K562 (cell line): ENCODE results near the gene NINL. TPM values are rescaled to one million over a fixed set of nuclear protein-coding genes. Genes with fewer than 3 reads are reported as not detected.

Experiments used
- ATAC-seq: fragments of 200-7000 bp; cut with Tn5 transposase; 3 replicates; pipeline ENCODE4 v1.9.1; 2020; ENCODE audit warnings: moderate library complexity
- BruUV-seq: library from RNA; stranded (reverse); fragments of 400-500 nt; replicated peaks from 2 replicates; lab custom pipeline; 2021; lab: Mats Ljungman, UMichigan
- CTCF ChIA-PET: fragments of 300-600 bp; formaldehyde crosslinking; extraction: SDS; loops from one replicate; lab custom pipeline; 2021; ENCODE audit warnings: low intra/inter-chr PET ratio; lab: Yijun Ruan, JAX
- POLR2A ChIA-PET: fragments of 300-600, 350-650 bp; sonication (Branson Sonifier 250); formaldehyde crosslinking; extraction: SDS; loops from one replicate; lab custom pipeline; 2021; ENCODE audit warnings: antibody characterized with exemption, inconsistent platforms; lab: Yijun Ruan, JAX
- DNase-seq, 4 experiments: peaks; one replicate each; pipeline versions ENCODE4 v3.0.0 to v3.0.0-alpha.2; 2011 to 2018; ENCODE audit warnings: low spot score in 3 of 4, mixed read lengths in 3 of 4; ENCODE audit errors: extremely low read depth in 1 of 4
- FAIRE-seq: peaks from 2 replicates; lab custom pipeline; 2011; peaks lifted over from hg19 to GRCh38; lab: Jason Lieb, UNC
- H2AFZ ChIP-seq: 2 replicates; pipeline ENCODE4 v1.6.0; 2011; ENCODE audit warnings: low read depth, low read length, control low read depth, inconsistent platforms
- H3K27ac ChIP-seq: fragments of 200-600 bp; 3 replicates; pipeline ENCODE4 v1.8.0; 2011; ENCODE audit warnings: low read depth, mild to moderate bottlenecking, control low read depth, inconsistent platforms, low read length, moderate library complexity, mixed read lengths; ENCODE audit errors: extremely low read depth
- H3K27me3 ChIP-seq, 2 experiments: fragments of 300-600 bp in 1 of 2; 2 replicates in 1 of 2; 3 replicates in 1 of 2; pipeline versions ENCODE4 v1.6.0 to v1.8.0; 2011; ENCODE audit warnings: inconsistent platforms in 2 of 2, low read length in 2 of 2, mild to moderate bottlenecking in 1 of 2, mixed read lengths in 1 of 2, moderate library complexity in 1 of 2; ENCODE audit not compliant: control insufficient read depth in 2 of 2, insufficient read depth in 2 of 2
- H3K36me3 ChIP-seq: fragments of 300-600 bp; 3 replicates; pipeline ENCODE4 v1.8.0; 2011; ENCODE audit warnings: mild to moderate bottlenecking, low read length, inconsistent platforms; ENCODE audit not compliant: control insufficient read depth, insufficient read depth
- H3K4me1 ChIP-seq, 2 experiments: fragments of 200-600 bp in 1 of 2; replicated peaks in 1 of 2; 2 replicates in 1 of 2; 3 replicates in 1 of 2; pipeline versions ENCODE4 v1.5.1 to v1.8.0; 2011; ENCODE audit warnings: inconsistent platforms in 2 of 2, low read length in 2 of 2, mild to moderate bottlenecking in 1 of 2, mixed read lengths in 1 of 2, moderate library complexity in 1 of 2; ENCODE audit not compliant: control insufficient read depth in 2 of 2, insufficient read depth in 2 of 2
- H3K4me2 ChIP-seq: 2 replicates; pipeline ENCODE4 v1.6.1; 2011; ENCODE audit warnings: low read length, control low read depth, inconsistent platforms, mixed read lengths; ENCODE audit not compliant: insufficient read depth
- H3K4me3 ChIP-seq: fragments of 200-600 bp; sonication (generic), shearing (Covaris generic); 2 replicates; pipeline ENCODE4 v1.5.1; 2016; ENCODE audit warnings: control low read depth, inconsistent platforms
- H3K79me2 ChIP-seq: fragments of 200-600 bp; 3 replicates; pipeline ENCODE4 v1.8.0; 2011; ENCODE audit warnings: low read length, inconsistent platforms; ENCODE audit not compliant: control insufficient read depth, insufficient read depth
- H3K9ac ChIP-seq, 2 experiments: 2 replicates each; pipeline versions ENCODE4 v1.6.0 to v1.6.1; 2011; ENCODE audit warnings: low read depth in 2 of 2, low read length in 2 of 2, control low read depth in 1 of 2, inconsistent platforms in 1 of 2, mild to moderate bottlenecking in 1 of 2, mixed read lengths in 1 of 2; ENCODE audit not compliant: insufficient read depth in 1 of 2
- H3K9me1 ChIP-seq: one replicate; pipeline ENCODE4 v1.6.0; 2011; ENCODE audit warnings: inconsistent platforms, mild to moderate bottlenecking, low read length, moderate library complexity; ENCODE audit not compliant: control insufficient read depth, insufficient read depth
- H3K9me3 ChIP-seq: replicated peaks from 2 replicates; pipeline ENCODE4 v1.5.1; 2011; ENCODE audit warnings: low read depth, low read length, inconsistent platforms; ENCODE audit not compliant: control insufficient read depth, insufficient read depth
- H4K20me1 ChIP-seq: replicated peaks from 2 replicates; pipeline ENCODE4 v1.6.1; 2011; ENCODE audit warnings: low read length, inconsistent platforms, mixed read lengths; ENCODE audit not compliant: control insufficient read depth, insufficient read depth
- CBX5 ChIP-seq: IDR thresholded peaks from 2 replicates; pipeline ENCODE4 v1.6.1; 2014; ENCODE audit warnings: low read depth, borderline replicate concordance
- E4F1 ChIP-seq: fragments of 250-450 bp; sonication (Bioruptor Pico); IDR thresholded peaks from 2 replicates; pipeline ENCODE4 v1.5.0; 2021; ENCODE audit warnings: mild to moderate bottlenecking, borderline replicate concordance
- FIP1L1 ChIP-seq: fragments of 200-400 bp; formaldehyde crosslinking; IDR thresholded peaks from 2 replicates; pipeline ENCODE4 v1.6.1; 2018; ENCODE audit warnings: mild to moderate bottlenecking, low read depth, low read length; ENCODE audit not compliant: poor library complexity, severe bottlenecking
- FOXK2 ChIP-seq, 2 experiments: fragments of 450-650 bp; IDR thresholded peaks in 1 of 2; conservative IDR thresholded peaks in 1 of 2; 2 replicates each; pipeline ENCODE4 v1.6.1; 2016; ENCODE audit warnings: low read depth in 2 of 2, mild to moderate bottlenecking in 1 of 2
- FOXM1 ChIP-seq, 2 experiments: fragments of 450-650 bp in 1 of 2; sonication (generic) in 1 of 2; formaldehyde crosslinking in 1 of 2; IDR thresholded peaks; 2 replicates each; pipeline versions ENCODE4 v1.6.1 to v1.9.0; 2017 to 2022; ENCODE audit warnings: low read depth in 2 of 2, mild to moderate bottlenecking in 2 of 2, missing genetic modification reagents in 1 of 2, moderate library complexity in 1 of 2
- HMGN3 ChIP-seq: IDR thresholded peaks from 2 replicates; pipeline ENCODE4 v1.6.1; 2011; ENCODE audit warnings: borderline replicate concordance, low read depth, mild to moderate bottlenecking, mixed read lengths, low read length; ENCODE audit not compliant: insufficient read length; ENCODE audit errors: extremely low read depth
- MCM7 ChIP-seq, 2 experiments: fragments of 450-650 bp; IDR thresholded peaks; 2 replicates each; pipeline ENCODE4 v1.6.1; 2016 to 2018
- SAP30 ChIP-seq: fragments of 200-600 bp; sonication (generic); IDR thresholded peaks from 2 replicates; pipeline ENCODE4 v1.6.1; 2012; ENCODE audit warnings: borderline replicate concordance, low read depth, mild to moderate bottlenecking, moderate library complexity, low read length, control low read depth, inconsistent platforms; ENCODE audit not compliant: insufficient read depth, poor library complexity, severe bottlenecking
- SETDB1 ChIP-seq: IDR thresholded peaks from one replicate; pipeline ENCODE4 v1.6.1; 2012; ENCODE audit warnings: low read length, control low read depth, inconsistent platforms
- SIX5 ChIP-seq, 2 experiments: IDR thresholded peaks; 2 replicates each; pipeline ENCODE4 v1.6.1; 2011; ENCODE audit warnings: low read length in 2 of 2, borderline replicate concordance in 1 of 2, low read depth in 1 of 2, mild to moderate bottlenecking in 1 of 2, moderate library complexity in 1 of 2; ENCODE audit not compliant: insufficient read depth in 1 of 2
- THRAP3 ChIP-seq: fragments of 450-650 bp; IDR thresholded peaks from 2 replicates; pipeline ENCODE4 v1.6.1; 2016; ENCODE audit warnings: mild to moderate bottlenecking, inconsistent platforms, borderline replicate concordance
- ZFP1 ChIP-seq: fragments of 450-650 bp; formaldehyde crosslinking; IDR thresholded peaks from 2 replicates; pipeline ENCODE4 v1.4.0; 2020; ENCODE audit warnings: mild to moderate bottlenecking, mixed read lengths
- ZFP36 ChIP-seq: fragments of 150-350 bp; IDR thresholded peaks from 2 replicates; pipeline ENCODE4 v1.6.1; 2018; ENCODE audit warnings: low read length, low read depth; ENCODE audit not compliant: partially characterized antibody
- ZNF79 ChIP-seq: fragments of 250-450 bp; sonication (Bioruptor Pico); IDR thresholded peaks from 2 replicates; pipeline ENCODE4 v1.4.0; 2020; ENCODE audit warnings: low read depth, mild to moderate bottlenecking, moderate library complexity
- WGBS: fragments of 100-300 bp; shearing (Covaris generic); methylation state at CpG from one replicate; pipeline ENCODE4 v1.1.6; 2016; ENCODE audit warnings: low coverage, mixed read lengths; ENCODE audit not compliant: insufficient coverage; ENCODE audit errors: missing lambda C conversion rate; 5-methylcytosine and 5-hydroxymethylcytosine counted together
- in situ Hi-C: fragments of 300-500 bp; cut with MboI; formaldehyde crosslinking; loops from 4 replicates; pipeline ENCODE4 v1.15.0; 2018; ENCODE audit warnings: inconsistent platforms, mixed read lengths
- intact Hi-C: fragments of 100-400 bp; cut with micrococcal nuclease; formaldehyde crosslinking; loops from 2 replicates; pipeline ENCODE4 v1.14.2; 2022
- polyA plus RNA-seq, 8 experiments: library from polyadenylated mRNA; depleted of rRNA in 4 of 8; stranded (reverse) in 5 of 8; unstranded in 3 of 8; fragments of >200 nt; fragmentation: Nextera tagmentation in 2 of 8; fragmentation: Illumina TruSeq in 1 of 8; extraction: Ambion mirVana in 2 of 8; extraction: Trizol in 1 of 8; gene quantifications; 2 replicates each; pipeline versions ENCODE4 v1.2.1 to v1.2.3, GENCODE V29; 2011 to 2014; ENCODE audit warnings: inconsistent platforms in 1 of 8, missing spikeins in 1 of 8
- total RNA-seq, 7 experiments: library from RNA; depleted of rRNA in 6 of 7; stranded (reverse); fragments of >200 nt in 6 of 7; fragmentation: Illumina TruSeq in 2 of 7; extraction: Trizol in 2 of 7; gene quantifications; 2 replicates each; pipeline versions ENCODE4 v1.2.1 to v1.2.3, GENCODE V29; 2011 to 2021; ENCODE audit warnings: low replicate concordance in 1 of 7
- TF ChIP-seq, protein P1 (sequence below): fragments of 450-650 bp; formaldehyde crosslinking; IDR thresholded peaks from 2 replicates; pipeline ENCODE4 v1.4.0; 2020; ENCODE audit warnings: mild to moderate bottlenecking, mixed read lengths
- TF ChIP-seq, protein P2 (sequence below): fragments of 450-650 bp; formaldehyde crosslinking; IDR thresholded peaks from 2 replicates; pipeline ENCODE4 v1.4.0; 2020; ENCODE audit warnings: mild to moderate bottlenecking, moderate library complexity

The NINL gene
- total and polyA plus RNA-seq, 9 of the 15 experiments (the other 6 are each of a cell fraction or from before 2014, with no cell fraction given): 0.03 to 0.22 (median 0.05) TPM; not detected in 5

DNA sequence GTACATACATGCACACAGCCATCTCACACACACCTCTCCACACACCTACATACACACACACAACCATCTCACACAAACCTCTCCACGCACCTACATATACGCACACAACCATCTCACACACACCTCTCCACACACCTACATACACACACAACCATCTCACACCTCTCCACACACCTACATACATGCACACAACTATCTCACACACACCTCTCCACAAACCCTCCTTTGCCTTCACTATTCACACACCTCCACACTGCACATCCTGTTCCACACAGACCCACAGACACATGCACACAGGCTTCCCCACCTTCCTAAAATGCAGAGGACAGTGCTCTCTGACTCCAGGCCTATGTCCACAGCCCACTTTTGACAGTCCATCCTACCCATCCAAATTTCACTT is 16.3 kb upstream of the NINL start:
- no peak for DNase-seq
- no peaks in the 10 kb centered on the region for H3K27me3 ChIP-seq
- ATAC-seq: no peak
- CTCF ChIA-PET: no interaction called here
- H4K20me1 ChIP-seq: no peaks in the 10 kb centered on the region
- no peak overlapping the region for H3K27ac ChIP-seq
- 33% methylated on average over 2 of the region's 2 CpGs for WGBS
- no peak overlapping the region for H3K4me3 ChIP-seq
- no peak overlapping the region for H3K4me2 ChIP-seq
- no peaks in the 10 kb centered on the region for H3K79me2 ChIP-seq
- H3K9me3 ChIP-seq: no peaks in the 10 kb centered on the region
- BruUV-seq: no TSS peak
- no peak overlapping the region for H2AFZ ChIP-seq
- no peaks in the 10 kb centered on the region for H3K9me1 ChIP-seq
- POLR2A ChIA-PET: no interaction called here
- H3K9ac ChIP-seq: no peak overlapping the region
- in situ Hi-C loops: no loop called here
- no peaks in the 10 kb centered on the region for H3K36me3 ChIP-seq
- intact Hi-C loops: no loop called here
- peaks cover 2 to 7% of the 10 kb centered on the region in 2 experiments; a peak in 2 of 5 replicates for H3K4me1 ChIP-seq
- no peak for FAIRE-seq
- TF ChIP-seq SETDB1 (no peak), ZFP1 (CRISPR knock-in tag) (no peak), ZFP36 (no peak), HMGN3 (no peak), MCM7 (IDR thresholded peaks at IDR 0.05) (no peak), THRAP3 (no peak), CBX5 (no peak), SAP30 (no peak), ZNF79 (CRISPR knock-in tag) (no peak), FIP1L1 (no peak), FOXK2 (conservative IDR thresholded peaks at IDR 0.05 in 1 of 2, IDR thresholded peaks at IDR 0.05 in 1 of 2; ENCODE audit: low read depth in 2 of 2) (no peak), E4F1 (CRISPR knock-in tag) (no peak), FOXM1 (IDR thresholded peaks at IDR 0.05; ENCODE audit: low read depth) (no peak), FOXM1 (CRISPR knock-in tag; IDR thresholded peaks at IDR 0.05; ENCODE audit: low read depth) (no peak), SIX5 (IDR thresholded peaks at IDR 0.05; ENCODE audit: borderline replicate concordance in 1 of 2, insufficient read depth in 1 of 2, low read depth in 1 of 2, low read length in 2 of 2) (no peak)
- TF ChIP-seq, protein P1, sequence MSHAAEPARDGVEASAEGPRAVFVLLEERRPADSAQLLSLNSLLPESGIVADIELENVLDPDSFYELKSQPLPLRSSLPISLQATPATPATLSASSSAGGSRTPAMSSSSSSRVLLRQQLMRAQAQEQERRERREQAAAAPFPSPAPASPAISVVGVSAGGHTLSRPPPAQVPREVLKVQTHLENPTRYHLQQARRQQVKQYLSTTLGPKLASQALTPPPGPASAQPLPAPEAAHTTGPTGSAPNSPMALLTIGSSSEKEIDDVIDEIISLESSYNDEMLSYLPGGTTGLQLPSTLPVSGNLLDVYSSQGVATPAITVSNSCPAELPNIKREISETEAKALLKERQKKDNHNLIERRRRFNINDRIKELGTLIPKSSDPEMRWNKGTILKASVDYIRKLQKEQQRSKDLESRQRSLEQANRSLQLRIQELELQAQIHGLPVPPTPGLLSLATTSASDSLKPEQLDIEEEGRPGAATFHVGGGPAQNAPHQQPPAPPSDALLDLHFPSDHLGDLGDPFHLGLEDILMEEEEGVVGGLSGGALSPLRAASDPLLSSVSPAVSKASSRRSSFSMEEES (CRISPR knock-in tag): no peak
- TF ChIP-seq, protein P2, sequence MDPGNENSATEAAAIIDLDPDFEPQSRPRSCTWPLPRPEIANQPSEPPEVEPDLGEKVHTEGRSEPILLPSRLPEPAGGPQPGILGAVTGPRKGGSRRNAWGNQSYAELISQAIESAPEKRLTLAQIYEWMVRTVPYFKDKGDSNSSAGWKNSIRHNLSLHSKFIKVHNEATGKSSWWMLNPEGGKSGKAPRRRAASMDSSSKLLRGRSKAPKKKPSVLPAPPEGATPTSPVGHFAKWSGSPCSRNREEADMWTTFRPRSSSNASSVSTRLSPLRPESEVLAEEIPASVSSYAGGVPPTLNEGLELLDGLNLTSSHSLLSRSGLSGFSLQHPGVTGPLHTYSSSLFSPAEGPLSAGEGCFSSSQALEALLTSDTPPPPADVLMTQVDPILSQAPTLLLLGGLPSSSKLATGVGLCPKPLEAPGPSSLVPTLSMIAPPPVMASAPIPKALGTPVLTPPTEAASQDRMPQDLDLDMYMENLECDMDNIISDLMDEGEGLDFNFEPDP (CRISPR knock-in tag): no peak
